ENCODE data around the gene GNG7. TPM values are rescaled to one million over a fixed set of nuclear protein-coding genes. Genes with fewer than 3 reads are reported as not detected.
"Not testable (repeated sequence)": the region's sequence is repeated elsewhere in the genome, so short reads cannot be mapped to it uniquely, and the experiment has no call there.

GNG7 gene
- total RNA-seq, 1 experiment from 2014 or later: 0.75 TPM

GRCh38 chr19:2676823-2677222, 25.7 kb downstream of the GNG7 start:
- no peak for DNase-seq (ENCODE audit: low spot score)

DNA sequence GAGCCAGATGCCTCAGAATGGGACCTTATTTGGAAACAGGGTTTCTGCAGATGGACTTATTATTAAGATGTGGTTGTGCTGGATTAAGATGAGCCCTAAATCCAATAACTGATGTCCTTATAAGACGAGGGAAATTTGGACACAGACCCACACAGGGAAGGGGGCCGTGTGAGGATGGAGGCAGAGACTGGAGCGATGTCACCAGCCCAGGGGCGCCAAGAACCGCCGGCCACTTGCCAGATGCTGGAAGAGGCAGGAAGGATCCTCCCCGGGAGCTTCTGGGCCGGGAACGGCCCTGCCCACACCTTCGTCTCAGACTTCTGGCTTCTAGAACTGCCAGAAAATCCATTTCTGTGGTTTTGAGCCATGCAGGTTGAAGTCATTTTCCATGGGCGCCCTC, 26.6 kb downstream of the GNG7 start:
- no peak for DNase-seq (ENCODE audit: low spot score)

DNA sequence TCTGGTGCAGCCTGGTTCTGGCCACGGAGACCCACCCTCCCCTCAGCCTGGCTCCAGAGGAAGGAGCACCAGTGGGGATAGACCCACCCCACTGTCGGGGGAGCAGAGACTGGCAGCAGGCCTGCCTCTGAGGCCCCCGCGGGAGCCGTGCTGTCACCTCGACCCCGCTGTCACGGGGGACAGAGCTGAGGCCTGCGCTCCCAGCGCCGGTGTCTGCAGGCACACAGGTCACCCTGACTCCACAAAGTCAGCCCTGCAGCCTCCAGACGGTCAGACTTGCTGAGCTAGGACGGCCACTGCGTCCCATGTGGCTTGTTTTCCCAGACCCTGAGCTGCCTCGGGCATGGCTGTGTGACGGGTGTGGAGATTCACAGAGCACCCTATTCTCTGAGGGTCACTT, 32.3 kb downstream of the GNG7 start:
- DNase-seq (ENCODE audit: low spot score): no peak

- no peak for DNase-seq (ENCODE audit: low spot score)
These were observed 34.2 kb downstream of the GNG7 start for GRCh38 chr19:2668175-2668763.

DNA sequence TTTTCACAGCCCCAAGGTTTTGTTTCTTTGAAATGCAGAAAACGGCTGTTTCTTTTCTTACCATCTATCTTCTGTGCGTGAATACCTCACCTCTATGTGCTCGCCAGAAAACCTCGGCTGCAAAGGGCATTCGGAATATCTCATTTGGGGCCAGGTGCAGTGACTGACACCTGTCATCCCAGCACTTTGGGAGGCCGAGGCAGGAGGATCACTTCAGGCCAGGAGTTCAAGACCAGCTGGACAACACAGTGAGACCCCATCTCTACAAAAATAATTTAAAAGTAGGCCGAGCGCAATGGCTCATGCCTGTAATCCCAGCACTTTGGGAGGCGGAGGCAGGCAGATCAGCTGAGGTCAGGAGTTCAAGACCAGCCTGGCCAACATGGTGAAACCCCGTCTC, 35.1 kb downstream of the GNG7 start:
- not testable (repeated sequence) for DNase-seq (ENCODE audit: low spot score)

GRCh38 chr19:2666344-2666994, 36.0 kb downstream of the GNG7 start:
- no peak for DNase-seq (ENCODE audit: low spot score)

DNA sequence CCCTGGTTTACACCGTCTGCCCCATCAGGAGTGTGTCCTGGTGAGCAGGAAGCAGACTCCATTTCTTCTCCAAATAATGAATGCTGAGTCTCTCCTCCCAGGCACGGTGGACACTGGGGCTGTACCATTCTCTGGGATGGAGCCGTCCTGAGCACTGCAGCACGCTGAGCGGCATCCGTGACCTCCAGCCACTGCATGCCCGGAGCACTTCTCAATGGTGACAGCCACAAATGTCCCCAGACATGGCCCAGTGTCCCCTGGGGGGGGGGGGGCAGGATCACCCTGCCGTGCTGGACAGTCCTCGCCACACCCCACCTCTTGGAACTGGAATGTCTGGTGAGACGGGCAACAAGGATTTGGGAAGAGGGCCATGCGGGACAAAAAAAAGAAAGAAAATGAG, 37.4 kb downstream of the GNG7 start:
- DNase-seq (ENCODE audit: low spot score): no peak

DNA sequence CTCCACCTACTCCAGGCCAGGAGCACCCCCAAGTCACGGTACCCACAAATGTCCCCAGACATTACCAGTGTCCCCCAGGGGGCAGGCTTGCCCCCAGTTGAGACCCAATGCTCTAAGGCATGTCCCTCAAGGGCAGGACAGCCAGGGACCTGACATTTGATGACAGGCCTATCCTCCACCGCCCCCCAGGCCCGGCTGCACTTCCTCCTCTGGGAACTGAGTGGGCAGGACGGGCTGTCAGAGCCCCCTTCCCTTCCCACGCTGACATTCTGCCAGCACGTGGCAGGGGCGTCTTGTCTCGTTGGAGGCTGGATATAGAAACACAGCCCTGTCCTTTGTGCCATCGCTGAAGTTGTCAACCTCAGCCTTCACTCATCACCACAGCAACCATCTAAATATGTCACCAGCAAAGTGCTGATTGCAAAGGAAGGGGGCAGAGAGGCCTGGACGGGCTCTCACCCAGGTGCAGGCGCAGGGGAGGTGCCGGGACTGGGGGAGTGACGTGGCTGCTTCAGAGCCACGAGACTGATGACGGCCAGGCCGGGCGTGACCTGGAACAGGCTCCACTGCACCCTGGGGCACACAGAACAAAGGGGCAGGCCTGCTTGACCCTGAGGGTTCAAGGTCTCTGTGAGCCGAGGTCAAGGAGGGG, 38.4 kb downstream of the GNG7 start:
- no peak for DNase-seq (ENCODE audit: low spot score)

DNA sequence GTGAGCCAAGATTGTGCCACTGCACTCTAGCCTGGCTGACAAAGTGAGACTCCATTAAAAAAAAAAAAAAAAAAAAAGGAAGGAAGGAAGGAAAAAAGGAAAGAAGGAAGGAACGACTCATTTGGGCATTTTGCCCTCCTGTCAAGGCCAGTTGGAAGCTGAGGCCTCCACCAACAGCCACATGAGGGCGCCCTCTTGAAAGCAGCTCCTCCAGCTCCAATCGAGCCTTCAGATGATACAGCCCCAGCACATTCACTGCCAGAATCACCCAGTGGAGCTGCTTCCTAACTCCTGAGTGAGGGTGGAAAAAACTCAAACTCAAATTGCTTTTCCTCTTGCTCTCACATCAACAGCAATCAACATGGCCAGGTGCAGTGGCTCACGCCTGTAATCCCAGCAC, 40.9 kb downstream of the GNG7 start:
- no peak for DNase-seq (ENCODE audit: low spot score)

GRCh38 chr19:2659856-2660432, 42.5 kb downstream of the GNG7 start:
- no peak for DNase-seq (ENCODE audit: low spot score)

DNA sequence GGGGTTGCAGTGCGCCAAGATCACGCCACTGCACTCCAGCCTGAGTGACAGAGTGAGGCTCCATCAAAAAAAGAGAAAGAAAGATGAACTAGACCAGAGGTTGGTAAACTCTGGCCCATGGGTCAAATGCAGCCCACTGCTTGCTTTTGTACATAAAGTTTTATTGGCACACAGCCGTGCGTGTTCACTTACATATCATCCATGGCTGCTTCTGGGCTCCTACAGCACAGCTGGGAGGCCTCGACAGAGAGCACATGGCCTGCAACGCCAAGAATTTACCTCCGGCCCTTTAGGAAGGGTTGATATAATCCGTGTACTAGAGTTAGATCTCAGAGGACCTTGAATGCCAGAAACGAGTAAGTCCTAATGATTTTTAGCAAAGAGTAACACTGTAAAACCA, 46.0 kb downstream of the GNG7 start:
- no peak for DNase-seq (ENCODE audit: low spot score)

DNA sequence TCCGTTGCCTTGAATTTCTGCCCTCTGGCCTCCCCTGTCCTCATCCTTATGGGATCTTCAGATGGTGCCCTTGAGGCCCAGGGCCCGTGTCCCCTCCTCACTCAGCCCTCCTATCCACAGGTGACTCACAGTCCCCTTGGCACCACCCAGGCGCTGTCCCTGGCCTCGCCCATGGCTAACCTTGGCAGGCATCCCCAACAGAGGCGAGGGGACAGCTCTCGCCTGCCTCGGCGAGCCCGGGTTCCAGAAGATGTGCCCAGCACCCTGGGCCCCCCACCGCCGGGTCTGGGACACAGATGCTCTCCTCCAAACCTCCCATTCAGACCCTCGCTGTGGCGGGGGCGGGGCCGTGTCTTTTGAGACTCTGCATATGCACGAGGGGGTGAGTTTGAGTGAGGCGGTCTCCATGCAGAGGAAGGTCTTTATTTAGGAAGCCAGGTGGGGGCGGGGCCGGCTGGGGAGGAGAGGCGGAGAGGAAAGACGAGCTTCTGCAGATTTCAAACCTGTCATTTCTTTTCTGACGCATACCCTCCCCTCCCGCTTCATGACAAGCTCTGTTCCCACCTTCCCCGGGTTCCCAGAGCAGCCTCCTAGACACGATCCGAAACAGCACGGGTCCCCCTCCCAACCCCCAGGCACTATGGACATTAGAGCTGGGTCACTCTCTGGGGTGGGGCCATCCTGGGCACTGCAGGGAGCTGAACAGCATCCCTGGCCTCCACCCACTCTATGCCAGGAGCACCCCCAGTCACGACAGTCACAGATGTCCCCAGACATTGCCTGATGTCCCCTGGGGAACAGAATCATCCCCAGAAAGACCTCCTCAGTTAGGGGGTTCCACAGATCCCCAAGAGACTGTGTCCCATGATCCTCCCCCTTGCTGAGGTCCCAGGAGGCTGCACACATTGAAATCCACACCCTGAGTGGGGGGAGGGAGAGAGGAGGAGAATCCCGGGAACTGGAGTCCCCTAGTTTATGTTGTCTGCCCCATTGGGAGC, 48.5 kb downstream of the GNG7 start:
- no peak for DNase-seq (ENCODE audit: low spot score)

DNA sequence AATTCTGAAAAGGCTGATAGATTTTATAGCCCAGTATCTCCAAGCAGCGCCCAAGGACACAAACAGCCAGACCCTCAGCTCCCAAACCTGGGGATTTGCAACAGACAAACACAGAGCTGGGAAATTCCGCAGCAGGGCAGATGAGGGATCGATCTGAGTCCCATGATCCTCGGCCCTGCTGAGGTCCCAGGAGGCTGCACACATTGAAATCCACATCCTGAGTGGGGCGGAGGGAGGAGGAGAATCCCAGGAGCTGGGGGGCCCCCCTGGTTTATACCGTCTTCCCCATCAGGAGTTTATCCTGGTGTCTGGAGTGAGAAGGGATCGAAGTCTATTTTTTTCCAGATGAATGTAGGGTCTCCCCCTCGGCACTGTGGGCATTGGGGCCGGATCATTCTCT, 49.3 kb downstream of the GNG7 start:
- DNase-seq (ENCODE audit: low spot score): no peak

DNA sequence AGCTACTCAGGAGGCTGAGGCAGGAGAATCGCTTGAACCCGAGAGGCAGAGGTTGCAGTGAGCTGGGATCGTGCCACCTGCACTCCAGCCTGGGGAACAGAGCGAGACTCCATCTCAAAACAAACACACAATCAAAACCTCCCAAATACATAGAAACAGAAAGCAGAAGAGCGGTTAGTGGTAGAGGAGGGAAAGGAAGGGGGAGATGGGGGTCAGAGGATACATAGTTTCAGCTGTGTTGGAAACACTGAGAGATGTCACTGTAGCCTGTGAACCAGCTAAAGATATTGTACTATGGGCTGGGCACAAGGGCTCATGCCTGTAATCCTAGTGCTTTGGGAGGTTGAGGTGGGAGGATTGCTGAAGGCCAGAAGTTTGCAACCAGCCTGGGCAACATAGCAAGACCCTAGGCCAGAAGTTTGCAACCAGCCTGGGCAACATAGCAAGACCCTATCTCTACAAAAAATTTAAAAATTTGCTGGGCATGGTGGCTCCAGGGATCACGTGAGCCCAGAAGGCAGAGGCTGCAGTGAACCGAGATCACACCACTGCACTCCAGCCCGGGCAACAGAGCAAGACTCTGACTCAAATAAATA, 49.9 kb downstream of the GNG7 start:
- no peak for DNase-seq (ENCODE audit: low spot score)

- DNase-seq (ENCODE audit: low spot score): not testable (repeated sequence)
These were observed 51.3 kb downstream of the GNG7 start for GRCh38 chr19:2651002-2651733.

DNA sequence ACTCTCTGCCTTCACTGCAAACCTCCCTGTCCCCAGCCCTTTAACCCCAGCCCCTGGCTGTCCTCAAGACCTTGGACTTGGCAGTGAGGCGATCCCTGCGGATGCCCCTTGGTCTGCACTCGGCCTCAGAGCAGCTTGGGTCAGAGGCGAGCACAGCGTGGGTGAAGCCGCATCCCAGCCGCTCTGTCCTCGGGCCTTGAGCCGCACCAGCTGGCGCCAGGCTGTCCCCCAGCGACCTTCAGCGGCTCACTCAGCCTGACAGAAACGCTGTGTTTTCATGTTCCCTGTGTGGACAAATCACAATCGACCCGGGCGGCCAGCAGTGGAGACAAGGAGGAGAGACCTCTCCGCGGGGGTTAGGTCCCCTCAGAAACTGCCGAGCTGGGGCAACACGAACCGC, 52.0 kb downstream of the GNG7 start:
- DNase-seq (ENCODE audit: low spot score): no peak

- peak; percentile 76 for DNase-seq (ENCODE audit: low spot score)
These were observed 54.0 kb downstream of the GNG7 start for GRCh38 chr19:2648528-2648937.

GRCh38 chr19:2648099-2648498, 54.4 kb downstream of the GNG7 start:
- no peak for DNase-seq (ENCODE audit: low spot score)

DNA sequence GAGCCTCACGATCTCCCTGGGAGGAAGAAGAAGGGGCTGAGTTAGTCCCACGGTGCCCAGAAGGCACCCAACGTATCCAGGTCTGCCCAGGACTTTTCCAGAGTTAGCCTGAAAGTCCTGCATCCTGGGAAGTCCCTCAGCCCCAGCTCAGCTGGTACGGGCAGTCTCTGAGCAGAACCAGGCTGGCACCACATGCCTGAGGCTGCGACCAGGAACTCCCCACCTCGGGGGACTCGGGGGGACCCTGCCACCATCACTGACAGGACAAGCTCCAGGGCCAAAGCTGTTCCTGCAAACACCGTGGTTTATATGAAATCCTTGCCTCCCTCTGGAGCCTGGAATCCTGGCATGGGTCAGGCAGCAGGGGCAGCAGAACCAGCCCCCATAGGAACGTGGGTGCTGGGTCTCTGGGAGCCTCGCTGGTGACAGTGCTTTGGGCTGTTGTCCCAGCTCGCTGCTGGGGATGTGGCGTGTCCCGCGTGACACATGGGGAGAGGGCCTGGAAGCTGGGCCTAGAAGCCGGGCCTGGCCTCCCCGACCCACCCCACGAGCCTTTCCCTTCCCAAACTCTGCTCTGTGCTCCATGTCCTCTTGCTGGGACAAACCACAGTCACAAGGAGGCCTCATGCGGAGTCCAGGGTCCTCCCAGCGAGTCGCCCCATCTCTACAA, 55.5 kb downstream of the GNG7 start:
- DNase-seq (ENCODE audit: low spot score): no peak

- no peak for DNase-seq (ENCODE audit: low spot score)
These were observed 56.7 kb downstream of the GNG7 start for GRCh38 chr19:2645826-2646225.

Measured in H4 (cell line).